GM18502 (cell line): ENCODE measurements around the gene FGF14.

ENCODE experiments used
- ATAC-seq: cut with Tn5 transposase; IDR thresholded peaks from one replicate; pipeline ENCODE4 v1.9.1; 2021; ENCODE audit warnings: mild to moderate bottlenecking; ENCODE audit not compliant: unreplicated experiment, poor library complexity

Gene FGF14

DNA sequence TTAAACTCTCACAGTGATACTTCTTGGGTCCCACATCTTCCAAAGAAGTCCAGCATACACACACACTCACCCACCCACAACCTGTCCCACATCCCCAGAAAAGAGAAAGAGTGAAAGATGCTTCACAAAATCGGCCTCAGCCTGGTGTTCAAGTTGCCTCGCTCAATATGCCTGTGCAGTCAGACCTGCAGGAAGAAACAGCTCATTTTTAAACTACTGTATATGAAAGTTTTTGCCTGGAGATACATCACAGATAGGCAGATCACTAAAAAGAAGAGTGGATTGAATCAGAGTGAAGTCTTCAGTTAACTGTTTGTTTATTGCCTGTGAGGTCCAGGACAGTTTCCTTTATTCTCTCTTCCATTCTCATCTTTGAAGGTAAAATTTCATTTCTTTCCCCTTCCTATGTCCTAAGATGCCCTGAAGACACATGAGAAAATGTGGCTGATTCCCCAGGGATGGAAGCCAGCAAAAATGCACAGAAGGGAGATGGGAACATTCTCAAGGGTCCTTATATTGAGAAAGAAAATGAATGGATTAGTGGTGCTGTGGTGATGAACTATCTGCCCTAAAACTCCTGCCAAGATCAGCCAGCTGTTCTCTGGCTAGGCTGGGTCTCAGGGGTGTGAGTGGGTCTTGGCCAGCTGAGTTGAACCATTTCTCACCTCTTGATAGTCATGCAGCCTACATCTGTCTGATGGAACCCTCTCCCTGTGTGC lies 690.4 kb downstream of the FGF14 start:
- no peak for ATAC-seq

DNA sequence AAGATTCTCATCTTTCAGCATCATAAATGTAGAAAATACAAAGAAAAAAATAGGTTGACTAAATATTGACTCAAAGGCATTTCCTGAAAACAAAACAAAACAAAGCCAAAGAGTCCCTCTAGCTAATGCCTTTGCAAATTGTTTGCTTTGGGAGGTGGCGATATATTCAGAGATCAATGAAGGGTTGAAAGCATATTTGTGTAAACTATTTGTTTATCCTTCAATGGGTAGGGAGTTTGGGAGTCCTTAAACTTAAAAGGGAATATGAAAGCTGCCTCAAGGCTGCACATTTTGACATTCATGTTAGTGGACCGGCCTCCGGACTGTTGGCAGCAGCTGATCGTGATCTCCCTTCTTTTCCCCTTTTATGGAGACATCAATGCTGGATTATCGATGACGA lies 691.9 kb downstream of the FGF14 start:
- ATAC-seq: no peak

DNA sequence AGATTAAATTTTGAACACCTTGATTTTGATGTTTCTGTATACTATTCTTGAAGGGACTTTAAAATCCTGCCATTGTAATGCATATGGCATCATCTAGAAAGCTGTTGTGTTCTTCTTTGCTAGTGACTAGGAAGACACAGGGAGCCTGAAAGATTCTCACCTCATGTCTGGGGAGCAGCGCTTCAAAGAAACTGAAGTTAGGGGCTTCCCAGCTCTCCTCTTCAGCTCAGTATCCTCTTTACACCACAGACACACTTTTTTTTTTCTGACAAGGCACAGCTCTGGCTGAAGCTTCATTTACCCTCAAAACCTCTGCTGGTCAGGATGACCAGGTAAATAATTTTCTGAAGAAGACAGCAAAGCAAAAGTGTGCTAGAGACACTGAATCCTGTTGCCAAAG lies 693.7 kb downstream of the FGF14 start:
- no peak for ATAC-seq

DNA sequence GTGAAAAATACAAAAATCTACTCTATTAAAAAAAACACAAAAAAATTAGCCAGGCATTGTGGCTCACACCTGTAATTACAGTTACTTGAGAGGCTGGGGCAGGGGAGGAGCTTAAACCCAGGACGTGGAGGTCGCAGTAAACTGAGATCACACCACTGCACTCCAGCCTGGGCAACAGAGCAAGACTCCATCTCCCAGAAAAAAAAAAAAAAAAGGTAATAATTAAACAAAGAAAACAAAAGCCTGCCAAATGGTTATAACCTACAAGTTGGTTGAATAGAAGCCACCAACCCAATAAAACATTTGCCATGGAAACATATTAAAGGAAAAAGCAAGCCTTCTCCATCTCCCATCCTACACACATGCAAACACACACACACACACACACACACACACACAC lies 694.2 kb downstream of the FGF14 start:
- no peak for ATAC-seq

DNA sequence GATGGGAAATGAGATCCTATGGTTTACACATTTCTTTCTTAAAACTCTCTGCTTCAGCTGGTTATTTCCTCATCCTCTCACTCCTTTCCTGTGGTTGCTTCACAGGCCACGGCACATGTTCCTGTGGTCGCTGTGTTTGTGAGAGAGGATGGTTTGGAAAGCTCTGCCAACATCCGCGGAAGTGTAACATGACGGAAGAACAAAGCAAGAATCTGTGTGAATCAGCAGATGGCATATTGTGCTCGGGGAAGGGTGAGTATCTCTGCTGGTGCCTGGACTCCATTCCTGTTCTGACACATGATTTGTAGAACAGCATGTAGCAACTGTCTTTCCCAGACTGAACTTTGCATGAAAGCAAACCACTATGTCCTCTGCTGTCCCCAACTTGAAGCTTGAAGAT lies 695.2 kb downstream of the FGF14 start:
- peak; percentile 64 for ATAC-seq

DNA sequence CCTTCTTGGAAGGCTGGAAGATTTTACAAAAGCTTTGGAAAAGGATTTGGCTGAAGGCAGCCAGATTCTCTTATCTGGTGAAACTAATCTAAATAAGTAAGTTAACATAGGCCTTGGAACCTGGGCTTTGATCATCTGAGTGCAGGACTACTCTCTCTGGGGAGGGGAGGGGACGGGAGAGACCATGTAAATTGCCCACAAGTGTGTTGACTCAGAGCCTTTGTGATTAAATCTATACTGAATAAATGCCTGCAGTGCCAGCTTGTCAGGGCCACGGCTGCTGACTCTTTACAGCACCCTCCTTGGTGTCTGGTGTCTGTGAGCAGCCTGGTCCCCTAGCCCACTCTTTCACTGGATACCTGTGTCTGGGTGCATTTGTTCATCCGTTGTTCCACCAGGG lies 698.0 kb downstream of the FGF14 start:
- no peak for ATAC-seq

DNA sequence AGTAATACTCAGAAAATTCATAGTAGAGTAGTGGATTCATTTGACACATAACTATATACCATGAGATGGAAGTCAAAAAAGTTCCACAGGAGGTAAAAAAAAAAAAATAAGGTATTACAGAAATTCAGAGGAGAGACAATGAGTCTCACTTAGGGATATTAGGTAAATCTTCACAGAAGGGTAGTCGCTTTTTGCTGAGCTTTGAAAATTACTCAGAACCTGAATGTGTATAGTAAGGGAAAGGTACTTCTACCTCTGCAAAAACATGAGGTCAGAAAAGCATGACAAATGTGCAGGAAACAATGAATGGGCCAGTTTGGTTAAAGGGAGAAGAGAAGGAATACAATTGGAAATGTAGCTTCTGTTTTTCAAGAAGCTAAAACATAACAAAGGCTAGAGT lies 698.8 kb downstream of the FGF14 start:
- ATAC-seq: no peak

DNA sequence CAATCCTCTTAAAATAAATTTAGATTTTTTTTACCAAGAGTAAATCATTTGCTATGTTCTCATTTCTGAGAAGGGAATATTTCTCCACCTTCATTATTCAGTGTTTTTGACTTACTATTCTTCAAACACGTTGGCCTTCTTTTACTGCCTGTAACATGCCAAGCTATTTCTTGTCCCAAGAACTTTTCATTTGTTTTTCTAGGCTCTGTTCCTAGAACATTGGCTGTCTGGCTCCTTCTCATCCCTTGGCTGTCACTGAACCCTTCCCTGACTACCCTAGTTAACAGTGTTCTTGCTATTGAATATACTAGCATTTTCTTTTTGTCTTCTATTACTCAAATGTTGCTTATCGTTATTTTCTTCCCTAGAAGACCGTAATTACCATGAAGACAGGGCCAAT lies 701.2 kb downstream of the FGF14 start:
- no peak for ATAC-seq

DNA sequence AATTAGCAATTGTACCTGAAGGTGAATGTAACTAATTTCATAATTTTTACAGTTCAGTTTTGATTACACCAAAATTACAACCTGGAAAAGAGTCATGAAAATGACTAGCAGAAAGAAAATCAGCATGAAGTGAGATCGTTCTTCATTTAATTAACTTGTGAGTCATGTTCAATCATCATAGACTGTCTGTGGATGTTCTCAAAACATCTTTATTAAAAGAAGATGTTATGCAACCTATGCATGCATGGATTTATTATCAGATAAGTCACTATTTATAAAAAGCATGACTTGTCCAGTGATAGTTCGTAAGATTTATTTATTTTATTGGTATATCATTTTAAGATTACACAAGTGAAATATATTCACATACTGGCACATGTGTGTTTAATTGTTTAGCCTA lies 703.4 kb downstream of the FGF14 start:
- ATAC-seq: no peak

DNA sequence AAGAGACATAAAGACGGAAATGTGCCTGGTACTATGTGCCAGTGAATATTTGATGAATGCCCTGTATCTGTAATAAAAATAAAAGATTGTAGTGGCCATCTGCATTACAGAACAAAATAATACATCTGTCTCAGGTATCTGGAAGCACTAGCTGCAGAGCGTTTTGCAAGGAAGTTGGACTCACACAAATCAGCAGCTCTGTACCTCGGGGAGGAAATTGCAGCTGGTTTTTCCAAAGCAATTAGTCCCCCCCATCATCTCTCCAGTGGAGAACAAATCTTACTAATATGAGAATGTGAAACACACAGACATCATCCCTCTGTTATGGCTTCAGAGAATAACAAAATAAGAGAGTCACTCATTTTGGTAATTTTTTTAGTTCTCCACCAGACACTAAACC lies 704.1 kb downstream of the FGF14 start:
- ATAC-seq: no peak

DNA sequence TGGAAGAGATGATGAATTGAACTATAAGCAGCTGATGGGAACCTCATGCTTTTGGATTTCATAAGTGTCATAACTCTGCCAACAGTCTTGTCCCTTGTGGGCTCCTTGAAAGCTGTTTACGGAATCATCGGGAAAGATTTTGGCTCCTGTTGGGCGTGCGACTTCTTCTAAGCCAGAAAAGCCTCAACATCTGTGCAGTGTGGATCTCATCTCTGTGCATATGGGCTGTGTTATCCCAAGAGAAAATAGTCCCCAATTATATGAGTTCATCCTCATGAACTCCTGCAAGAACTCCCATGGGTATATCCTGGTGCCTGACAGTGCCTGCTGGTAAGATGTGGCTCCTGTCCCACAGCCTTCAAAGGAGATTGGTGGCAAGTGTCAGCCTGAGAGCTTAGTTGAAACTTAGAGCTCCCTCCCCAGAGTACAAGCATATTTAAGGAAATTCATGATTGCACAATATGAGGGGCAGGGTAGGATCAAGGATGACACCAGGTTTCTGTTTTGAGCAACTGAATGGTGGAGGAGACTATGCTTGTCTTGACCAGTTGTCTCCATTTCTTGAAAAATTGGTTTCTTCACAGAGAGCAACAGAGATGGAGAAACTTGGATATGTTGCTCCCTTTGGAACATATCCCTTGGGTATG lies 705.9 kb downstream of the FGF14 start:
- ATAC-seq: no peak

DNA sequence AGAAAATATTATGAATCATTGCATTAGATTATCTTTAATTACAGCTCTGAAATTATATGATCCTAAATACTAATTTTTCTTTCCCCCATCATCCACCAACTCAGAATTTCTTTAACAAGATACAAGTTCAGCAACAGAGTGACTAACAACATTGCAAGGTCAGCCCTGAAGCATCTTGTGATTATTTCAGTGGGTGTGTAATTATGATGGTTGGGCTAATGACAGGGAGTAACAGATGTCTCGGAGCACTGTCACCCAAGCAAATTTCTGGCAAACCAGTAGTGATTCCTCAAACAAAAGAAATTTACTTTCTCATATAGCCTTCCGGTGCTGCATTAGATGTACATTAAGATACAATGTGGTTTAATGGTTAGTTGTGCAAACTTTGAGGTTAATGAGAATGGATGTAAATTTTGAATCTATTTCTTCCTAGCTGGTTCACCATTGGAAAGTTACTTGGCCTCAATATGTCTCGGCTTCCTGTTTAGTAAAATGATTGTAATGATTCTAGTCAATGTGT lies 710.4 kb downstream of the FGF14 start:
- ATAC-seq: no peak

DNA sequence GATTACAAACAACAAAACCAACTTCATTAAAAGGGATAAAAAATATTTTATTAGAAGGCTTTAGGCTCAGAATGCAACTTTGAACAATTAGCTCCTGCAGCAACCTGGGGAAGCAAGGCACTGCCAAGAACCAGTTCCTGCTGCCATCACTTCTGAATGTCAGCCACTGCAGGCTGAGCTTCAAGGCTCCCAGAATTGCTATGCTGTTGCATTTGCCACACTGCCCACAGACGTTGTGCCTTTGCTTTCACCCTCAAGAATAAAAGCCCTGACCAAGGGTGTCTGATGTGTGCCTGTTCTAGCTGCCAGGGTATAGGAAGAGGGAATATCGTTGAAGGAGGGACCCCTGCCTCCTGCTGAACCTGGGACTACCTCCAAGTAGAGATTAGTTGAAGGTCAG lies 711.0 kb downstream of the FGF14 start:
- ATAC-seq: no peak

DNA sequence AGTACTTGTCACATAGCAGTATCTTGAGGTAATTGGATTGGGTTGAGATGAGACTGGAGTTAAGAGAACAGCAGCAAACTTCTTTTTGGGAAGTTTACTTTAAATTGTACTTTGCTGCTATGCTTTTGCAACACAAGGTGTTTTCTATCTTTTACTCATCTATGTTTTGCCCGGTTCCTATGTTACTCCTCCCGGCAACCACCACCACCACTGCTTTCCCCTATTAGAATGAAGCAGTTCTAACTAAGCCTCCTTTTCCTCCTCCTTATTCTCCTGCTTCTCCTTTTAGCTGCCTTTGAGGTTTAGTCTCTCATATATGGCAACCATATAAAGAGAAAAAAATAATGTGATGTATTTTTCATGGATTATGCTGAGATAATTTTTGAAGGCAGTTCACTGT lies 715.8 kb downstream of the FGF14 start:
- no peak for ATAC-seq

DNA sequence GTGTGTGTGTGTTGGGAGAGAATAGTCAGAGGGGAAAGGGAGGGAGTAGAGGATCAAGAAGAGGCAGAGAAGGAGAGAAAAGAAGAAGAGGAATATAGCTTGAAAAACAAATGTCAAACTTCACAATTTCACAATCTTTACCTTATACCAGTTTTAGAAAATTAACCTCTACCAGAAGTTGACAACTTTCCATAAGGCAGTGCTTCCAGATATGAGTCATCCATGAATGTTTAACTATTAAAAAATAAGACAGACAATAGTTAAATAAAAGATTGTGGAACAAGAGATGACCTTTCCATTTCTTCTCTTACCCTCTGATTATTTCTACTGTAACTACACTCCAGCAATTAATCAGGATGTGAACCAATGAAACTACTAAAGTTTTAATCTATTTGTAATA lies 720.0 kb downstream of the FGF14 start:
- ATAC-seq: no peak

DNA sequence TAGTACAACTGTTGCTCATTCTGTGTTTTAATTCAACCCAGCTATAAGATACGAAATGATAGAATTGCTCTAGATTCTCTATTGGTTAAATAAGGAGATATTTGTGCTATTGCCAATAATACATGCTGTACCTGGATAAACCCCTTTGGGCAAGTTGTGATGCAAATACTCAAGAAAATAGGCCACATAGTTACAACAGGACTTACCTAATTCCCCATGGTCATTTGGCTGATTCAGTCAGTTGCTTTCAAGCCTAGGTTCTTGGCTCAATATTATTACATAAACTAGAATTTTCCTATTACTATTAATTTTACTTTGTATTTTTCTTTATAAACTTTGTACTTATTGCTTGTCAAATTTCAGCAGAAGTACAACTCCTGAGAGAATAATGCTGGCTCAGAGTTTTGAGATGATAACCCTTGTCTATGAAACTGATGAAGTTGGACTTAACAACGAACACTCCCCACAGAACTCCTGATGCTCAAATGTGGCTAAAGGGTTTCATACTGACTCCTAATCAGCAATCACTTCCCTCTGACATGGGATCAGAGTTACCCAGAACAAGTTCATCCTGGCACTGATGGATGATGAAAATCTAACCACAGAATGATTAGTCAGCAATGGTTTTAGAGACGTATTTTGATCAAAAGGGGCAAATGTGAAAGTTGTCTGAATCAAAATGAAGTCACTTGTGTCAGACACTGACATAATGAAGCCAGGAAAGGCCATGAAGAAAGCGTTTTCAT lies 728.3 kb downstream of the FGF14 start:
- no peak for ATAC-seq

DNA sequence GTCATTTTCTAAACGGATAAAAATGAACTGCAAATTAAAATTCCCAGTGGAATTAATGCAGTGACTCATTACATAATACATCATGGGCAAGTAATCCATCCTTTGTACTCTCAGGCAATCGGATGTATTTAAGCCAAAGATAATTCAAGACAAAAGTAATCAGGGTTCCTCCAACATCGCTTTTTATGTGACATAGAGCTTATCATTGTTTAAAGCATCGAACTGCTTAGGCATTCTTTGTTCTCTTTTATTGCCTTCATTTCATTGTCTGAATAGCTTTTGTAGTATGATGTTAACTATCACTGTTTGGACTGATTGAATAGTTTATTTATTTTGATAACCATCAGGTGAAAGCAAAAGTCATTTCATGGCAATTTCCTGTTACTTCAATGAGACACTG lies 740.0 kb downstream of the FGF14 start:
- no peak for ATAC-seq
